Myocyte (in vitro differentiated cells): Measurements from ENCODE around the gene DUSP3. TPM values are rescaled to one million over a fixed set of nuclear protein-coding genes. Genes with fewer than 3 reads are reported as not detected.
A peak's percentile ranks its signal among the peaks of the same experiment; 100 is the strongest.

ENCODE experiments used
- DNase-seq: peaks from one replicate; pipeline ENCODE4 v3.0.0-alpha.2; 2012; ENCODE audit warnings: low read depth
- total RNA-seq: library from RNA; depleted of rRNA; stranded (reverse); fragments of >200 nt; gene quantifications from 2 replicates; pipeline ENCODE4 v1.2.3, GENCODE V29; 2014

The DUSP3 gene
- total RNA-seq, 1 donor from 2014 or later = 103 TPM

DNA sequence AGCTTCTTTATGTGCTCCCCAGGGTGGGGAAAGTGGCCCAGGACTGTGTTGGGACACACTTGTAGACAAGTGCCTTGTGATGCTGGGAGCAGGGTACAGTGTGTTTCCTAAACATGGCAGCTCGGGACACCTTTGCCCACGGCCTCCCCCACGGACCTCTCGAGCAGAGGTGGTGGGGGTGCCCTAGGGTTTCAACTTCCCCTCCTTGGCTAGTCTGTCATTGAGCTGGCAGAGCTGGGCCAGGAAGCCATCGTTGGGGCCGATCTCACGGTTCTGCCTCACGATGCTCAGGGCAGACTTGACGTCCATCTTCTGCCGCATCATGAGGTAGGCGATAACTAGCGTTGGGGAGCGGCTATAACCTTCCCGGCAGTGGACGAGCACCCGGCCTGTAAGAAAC is 9.4 kb downstream of the DUSP3 start:
- no peak for DNase-seq

- no peak for DNase-seq
Observed at GRCh38 chr17:43768943-43769342, 9.8 kb downstream of the DUSP3 start.

DNA sequence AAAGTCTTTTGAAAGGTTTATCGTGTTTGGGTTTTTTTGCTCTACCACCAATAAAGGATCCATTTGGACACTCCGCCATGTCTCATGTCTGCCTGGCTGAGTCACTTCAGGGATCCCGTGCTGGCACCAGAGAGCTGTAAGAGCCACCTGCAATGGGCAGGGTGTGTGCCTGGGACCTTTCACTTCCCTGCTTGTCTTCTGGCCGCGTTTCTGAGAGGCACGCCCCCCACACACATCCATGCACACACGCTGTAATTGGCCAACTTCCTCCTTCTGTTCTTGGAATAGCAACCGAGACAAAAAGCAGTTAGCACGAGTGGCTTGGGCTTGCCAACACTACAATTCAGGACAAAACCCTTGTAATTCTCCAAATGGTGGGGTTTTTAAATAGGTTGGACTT is 10.4 kb downstream of the DUSP3 start:
- DNase-seq = no peak

GRCh38 chr17:43767713-43768059 is 11.1 kb downstream of the DUSP3 start:
- DNase-seq = no peak

GRCh38 chr17:43767053-43767712 is 11.6 kb downstream of the DUSP3 start:
- DNase-seq = no peak

DNA sequence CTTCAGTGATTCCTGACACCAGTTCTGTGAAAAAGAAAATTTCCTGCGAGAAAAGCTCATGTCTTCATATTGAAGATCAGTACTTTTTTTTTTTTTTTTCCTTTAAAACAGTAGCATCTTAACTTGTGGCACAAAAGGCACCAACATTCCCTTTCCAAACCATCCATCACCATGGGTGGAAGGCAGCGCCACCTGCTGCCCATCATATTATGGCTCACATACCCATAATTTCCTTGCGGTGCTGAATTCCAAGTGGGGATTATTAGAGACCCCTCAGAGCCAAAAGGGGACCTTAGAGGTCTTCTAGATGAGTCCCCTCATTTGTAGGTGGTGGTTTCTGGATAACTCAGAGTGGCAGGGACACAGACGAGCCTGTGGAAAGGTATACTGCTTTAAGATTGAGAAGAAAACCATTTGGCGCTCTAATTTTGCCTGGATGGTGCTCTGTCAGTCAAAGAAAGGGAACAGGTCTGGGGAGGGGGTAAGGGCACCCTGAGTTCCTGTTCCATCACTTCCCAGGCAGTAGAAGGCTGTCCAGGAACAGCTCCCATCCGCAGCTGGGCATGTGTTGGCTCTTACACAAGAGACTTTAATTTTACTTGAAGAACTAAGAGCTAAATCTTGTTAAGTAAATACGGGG is 12.2 kb downstream of the DUSP3 start:
- DNase-seq = peak; percentile 36

GRCh38 chr17:43760254-43760852 is 18.4 kb downstream of the DUSP3 start:
- DNase-seq = peak; percentile 93

DNA sequence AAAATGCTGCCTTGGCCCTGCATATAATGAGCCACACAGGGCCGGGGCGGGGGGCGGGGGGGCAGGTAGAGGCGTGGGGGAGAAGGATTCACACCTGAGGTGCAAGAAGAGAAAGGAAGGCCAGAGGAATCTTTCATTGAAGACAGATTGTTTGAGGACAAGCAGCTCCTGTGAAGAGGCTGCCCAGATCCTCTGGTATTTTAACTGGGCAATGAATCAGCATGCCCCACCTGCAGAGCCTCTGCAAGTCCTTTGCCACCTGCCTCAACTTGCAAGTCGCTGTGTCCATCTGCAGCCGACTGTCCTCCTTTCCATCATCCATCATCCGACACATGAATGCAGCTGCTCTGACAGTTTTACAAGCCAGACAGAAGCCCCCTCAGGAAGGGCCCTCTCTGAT is 18.9 kb downstream of the DUSP3 start:
- no peak for DNase-seq

DNA sequence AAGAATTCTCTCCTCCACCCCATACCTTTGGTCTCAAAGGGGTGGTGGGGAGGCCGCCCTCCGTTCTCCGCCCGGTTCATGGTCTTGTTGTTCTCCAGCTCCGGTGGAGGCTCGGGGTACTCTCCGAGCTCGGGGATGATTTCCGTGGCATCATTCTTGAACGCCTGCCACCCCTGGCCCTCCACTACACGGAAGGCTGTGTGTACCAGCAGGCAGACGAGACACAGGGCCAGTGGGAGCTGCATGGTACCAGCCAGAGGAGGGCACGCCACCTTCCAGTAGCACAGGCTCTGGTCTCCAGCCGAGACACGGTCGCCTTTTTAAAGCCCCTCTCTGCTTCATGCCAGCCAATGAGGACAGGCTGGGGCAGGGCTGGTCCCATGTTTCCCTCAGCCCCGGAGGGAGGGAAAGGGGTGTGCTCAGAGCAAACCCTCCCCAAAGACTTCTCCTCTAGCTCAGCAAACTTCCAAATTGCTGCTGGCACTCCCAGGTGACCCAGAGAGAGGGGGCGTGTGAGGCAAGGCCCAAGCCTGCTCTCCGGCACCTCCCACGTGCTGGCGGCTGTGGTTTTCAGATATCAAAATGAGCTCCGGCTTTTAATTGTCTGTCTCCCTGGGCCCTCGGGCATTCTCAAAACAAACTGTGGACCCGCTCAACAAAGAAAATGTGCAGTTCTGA is 20.1 kb downstream of the DUSP3 start, which contains the start of gene SOST:
SOST (minus strand) TSS at position 295 of the 678 bp plus-strand sequence; CDS start at position 245, 50 bp downstream.
- DNase-seq = no peak

- no peak for DNase-seq
Observed at GRCh38 chr17:43758086-43758485, 20.7 kb downstream of the DUSP3 start.

DNA sequence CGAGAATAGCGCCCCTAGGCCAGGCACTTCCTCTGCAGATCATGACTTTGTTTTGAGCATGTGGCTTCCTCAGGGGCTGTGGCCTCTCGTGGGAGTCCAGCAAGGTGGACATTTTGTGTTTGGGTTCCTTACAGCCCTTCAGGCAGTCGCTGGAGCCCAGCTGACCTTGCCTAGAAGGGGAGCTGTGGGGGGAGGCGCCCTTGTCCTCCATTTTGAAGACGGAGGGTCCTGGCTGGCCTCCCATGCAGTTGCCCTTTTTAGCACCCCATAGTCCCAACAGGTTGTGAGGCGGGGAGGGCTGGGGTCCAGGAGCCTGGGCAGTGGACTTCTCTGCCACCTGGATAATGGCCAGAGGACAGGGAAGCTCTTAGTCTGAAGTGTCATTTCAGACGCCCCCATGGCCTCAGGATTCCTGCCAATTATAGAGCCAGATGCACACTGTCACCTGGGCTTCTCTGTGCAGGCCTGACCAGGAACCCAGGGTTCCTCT is 21.6 kb downstream of the DUSP3 start:
- no peak for DNase-seq

GRCh38 chr17:43756201-43756600 is 22.6 kb downstream of the DUSP3 start:
- DNase-seq = no peak

GRCh38 chr17:43755389-43755875 is 23.3 kb downstream of the DUSP3 start:
- DNase-seq = no peak

- no peak for DNase-seq
Observed at GRCh38 chr17:43754947-43755346, 23.8 kb downstream of the DUSP3 start.

DNA sequence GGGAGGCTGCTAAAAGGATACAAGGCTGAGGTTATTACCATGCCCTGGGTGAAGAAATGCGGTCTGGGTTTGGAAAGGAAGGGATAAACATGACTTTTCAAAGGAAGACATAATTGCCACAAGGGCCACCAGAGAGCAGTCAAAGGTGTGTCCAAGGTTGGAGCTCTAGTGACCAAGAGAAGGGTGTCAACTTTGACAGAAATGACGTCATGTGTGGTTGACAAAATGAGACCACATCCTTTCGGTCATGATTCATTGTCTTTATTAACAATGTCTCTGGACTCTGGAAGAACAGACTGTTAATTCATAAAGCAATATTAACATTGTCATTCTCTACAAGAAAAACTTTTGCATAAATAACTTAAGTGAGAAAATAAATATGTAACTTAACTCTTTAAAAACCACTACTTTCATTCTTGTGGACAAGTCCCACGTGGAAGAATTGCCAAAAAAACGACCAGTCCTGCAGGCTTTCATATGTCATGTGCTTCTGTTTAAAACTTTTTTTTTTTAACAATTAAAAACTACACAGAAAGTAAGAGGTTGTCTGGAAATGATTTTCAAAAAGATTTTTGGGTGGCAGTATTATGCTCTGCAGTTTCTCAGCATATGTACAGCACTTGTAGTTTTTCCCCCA is 25.2 kb downstream of the DUSP3 start:
- DNase-seq = peak; percentile 43

DNA sequence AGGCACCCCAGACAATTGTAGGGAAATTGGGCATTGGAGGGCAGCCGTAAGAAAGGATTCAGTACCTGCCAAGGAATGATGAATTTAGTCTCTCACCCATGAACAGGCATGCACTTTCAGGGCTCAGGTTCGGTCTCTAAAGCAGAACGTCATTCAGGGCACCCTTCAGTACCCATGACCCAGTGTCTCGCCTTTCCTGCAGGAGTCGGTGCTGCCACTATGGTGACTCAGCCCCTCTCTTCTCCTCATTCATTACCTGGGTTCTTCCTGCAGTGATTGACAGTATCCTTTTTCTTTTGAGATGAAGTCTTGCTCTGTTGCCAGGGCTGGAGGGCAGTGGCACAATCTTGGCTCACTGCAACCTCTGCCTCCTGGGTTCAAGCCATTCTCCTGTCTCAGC is 28.6 kb downstream of the DUSP3 start:
- no peak for DNase-seq

- no peak for DNase-seq
Observed at GRCh38 chr17:43745541-43745940, 33.2 kb downstream of the DUSP3 start.

DNA sequence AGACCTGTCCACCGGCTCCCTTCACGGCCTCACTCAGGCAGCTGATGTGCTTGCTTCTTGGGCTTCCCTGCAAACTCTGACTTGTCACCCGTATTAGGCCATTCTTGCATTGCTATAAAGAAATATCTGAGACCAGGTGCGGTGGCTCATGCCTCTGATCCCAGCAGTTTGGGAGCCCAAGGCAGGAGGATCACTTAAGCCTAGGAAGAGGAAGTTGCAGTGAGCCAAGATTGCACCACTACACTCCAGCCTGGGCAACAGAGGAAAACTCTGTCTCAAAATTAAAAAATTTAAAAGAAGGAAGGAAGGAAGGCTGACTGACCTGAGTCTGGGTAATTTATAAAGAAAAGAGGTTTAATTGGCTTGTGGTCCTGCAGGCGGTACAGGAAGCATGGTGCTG is 37.1 kb downstream of the DUSP3 start:
- DNase-seq = no peak

DNA sequence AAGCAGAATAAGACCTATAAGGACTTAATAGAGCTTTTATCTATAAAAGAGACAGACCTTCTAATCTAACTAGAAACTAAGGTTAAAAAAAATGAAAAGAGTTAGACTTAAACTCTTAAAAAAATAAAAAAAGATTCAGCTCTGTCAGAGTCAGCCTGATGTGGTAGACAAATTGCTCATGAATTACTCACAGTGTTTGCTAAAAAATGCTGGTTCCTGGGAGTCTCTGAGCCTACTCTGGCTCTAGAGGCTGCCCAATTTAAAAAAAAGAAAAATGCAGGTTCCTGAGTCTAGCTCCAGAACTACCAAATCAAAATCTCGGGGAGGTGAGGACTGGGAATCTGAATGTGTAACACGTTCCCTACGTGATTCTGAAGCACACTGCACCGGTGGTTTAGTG is 38.2 kb downstream of the DUSP3 start:
- peak; percentile 53 for DNase-seq

GRCh38 chr17:43737722-43738121 is 41.1 kb downstream of the DUSP3 start:
- no peak for DNase-seq

DNA sequence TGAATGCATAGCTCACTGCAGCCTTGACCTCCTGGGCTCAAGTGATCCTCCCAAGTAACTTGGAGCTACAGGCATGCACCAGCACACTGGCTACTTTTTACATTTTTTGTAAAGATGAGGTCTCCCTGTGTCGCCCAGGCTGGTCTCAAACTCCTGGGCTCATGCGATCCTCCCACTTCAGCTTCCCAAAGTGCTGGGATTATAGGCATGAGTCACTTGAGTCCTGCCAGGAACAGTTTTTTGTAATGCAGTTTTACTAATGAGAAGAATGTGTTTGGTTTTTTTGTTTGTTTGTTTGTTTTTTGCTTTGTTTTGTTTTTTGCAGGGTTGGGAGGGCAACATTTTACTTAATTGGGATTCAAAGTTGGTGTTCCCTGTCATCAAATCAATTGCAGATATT is 42.4 kb downstream of the DUSP3 start:
- no peak for DNase-seq
